GM06990 (cell line): ENCODE data around the gene VIPR1.

Experiments
- DNase-seq: peaks from one replicate; pipeline ENCODE4 v3.0.0-alpha.2; 2011; ENCODE audit not compliant: insufficient read length; ENCODE audit errors: extremely low read depth
- H3K27me3 ChIP-seq: replicated peaks from 2 replicates; pipeline ENCODE4 v1.6.0; 2011; ENCODE audit warnings: low read length; ENCODE audit not compliant: control insufficient read depth, insufficient read depth
- H3K36me3 ChIP-seq: 2 replicates; pipeline ENCODE4 v1.5.1; 2011; ENCODE audit warnings: low read length; ENCODE audit not compliant: control insufficient read depth, insufficient read depth
- H3K4me3 ChIP-seq: replicated peaks from 2 replicates; pipeline ENCODE4 v1.5.1; 2011; ENCODE audit warnings: low read depth, mild to moderate bottlenecking, control low read depth, low read length
- CTCF ChIP-seq: IDR thresholded peaks from 2 replicates; pipeline ENCODE4 v1.5.1; 2011; ENCODE audit warnings: low read length, control low read depth, mild to moderate bottlenecking, inconsistent platforms; ENCODE audit not compliant: insufficient read depth, poor library complexity, severe bottlenecking

VIPR1 gene

DNA sequence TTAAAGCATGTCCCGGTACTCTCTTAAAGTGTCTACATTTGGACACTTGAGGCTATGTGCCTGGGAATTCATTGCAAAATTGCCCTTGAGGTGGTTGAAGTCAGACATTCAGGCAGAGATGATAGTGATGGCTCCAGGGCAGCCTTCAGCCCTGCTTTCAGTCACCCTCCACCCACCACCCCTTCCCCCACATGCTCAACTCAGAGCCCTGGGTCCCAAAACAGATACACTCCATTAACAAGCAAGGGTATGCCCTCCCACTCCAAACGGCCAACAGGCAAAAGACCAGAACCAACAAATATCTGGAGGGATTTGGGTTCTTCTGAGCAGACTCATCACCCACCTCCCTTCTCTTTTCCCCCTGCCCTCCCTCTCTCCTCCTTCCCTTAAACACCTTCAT, 29.9 kb upstream of the VIPR1 start:
- no peaks in the 10 kb centered on the region for H3K36me3 ChIP-seq
- no peaks in the 10 kb centered on the region; the same call in 1 of the 2 replicates for H3K27me3 ChIP-seq
- no peak for DNase-seq
- H3K4me3 ChIP-seq, result no peak overlapping the region
- no peak for TF ChIP-seq CTCF

- H3K27me3 ChIP-seq, result no peaks in the 10 kb centered on the region; the same call in 1 of the 2 replicates
- H3K4me3 ChIP-seq, result no peak overlapping the region
- DNase-seq, result no peak
- H3K36me3 ChIP-seq, result no peaks in the 10 kb centered on the region
- TF ChIP-seq CTCF, result no peak
Measured at GRCh38 chr3:42473083-42473932, 29.1 kb upstream of the VIPR1 start.

DNA sequence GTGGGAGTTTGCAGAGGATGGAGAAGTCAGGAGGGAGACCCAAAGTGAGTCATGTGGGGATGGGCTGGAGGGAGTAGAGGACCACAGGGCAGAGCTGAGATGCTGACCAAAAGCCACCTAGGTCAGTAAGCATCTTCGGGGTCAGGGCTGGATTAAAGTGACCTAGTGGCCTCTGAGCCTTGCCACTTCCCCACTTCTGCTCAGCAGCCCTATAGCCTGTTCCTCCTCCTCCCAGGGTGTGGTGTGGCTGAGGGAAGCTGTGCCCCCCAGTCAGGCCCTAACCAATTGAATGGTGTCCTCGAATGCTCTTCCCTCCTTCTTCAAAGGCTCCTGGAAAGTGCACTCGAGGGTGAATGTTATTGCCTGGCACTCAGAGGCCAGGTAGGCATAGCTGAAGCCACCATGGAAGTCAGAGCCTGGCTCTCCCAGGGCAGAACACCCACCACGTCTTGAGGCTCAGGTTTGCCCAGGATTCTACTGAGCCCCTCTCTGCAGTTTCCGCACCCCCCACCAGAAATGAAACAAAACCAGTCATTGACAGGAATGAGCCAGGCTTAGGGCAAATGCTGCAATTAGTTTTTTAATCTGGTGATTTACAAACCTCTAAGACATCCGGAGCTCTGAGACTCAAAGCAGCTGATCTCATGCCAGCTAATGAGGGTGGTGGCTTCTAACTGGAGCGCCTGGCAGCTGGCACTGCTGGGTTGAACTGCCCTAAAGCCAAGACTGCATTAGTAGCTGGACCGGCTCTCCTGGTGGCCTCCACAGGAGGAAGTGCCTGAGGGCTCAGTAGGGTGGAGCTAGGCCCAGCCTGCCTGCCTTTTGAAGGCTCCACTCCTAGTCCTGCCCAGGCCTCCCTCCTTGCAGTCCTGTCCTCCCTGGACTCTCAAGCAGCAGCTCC, 26.0 kb upstream of the VIPR1 start:
- Histone ChIP-seq H3K27me3 (no peaks in the 10 kb centered on the region; the same call in 1 of the 2 replicates), H3K4me3 (no peak overlapping the region), H3K36me3 (no peaks in the 10 kb centered on the region)
- no peak for TF ChIP-seq CTCF
- no peak for DNase-seq

DNA sequence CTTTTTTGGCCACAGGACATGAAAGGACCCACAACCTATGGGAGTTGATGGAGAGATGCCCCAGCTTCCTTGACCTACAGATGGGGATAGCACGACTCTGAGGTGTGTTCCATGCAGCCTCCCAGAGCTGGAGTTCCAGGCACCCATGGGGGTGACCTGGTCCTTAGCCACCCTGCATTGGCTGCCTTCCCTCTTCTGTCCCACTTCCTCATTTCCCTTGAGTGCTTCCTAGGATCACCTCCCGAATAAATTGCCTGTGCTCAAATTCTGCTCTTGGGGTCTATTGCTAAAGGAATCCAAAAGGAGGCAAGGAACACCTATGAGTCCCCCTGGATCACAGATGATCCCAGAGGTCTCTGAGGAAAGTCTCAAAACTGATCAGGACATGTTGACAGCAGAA, 24.7 kb upstream of the VIPR1 start:
- no peak for TF ChIP-seq CTCF
- no peak for DNase-seq
- Histone ChIP-seq H3K4me3 (no peak overlapping the region), H3K27me3 (no peaks in the 10 kb centered on the region; the same call in 1 of the 2 replicates), H3K36me3 (no peaks in the 10 kb centered on the region)

DNA sequence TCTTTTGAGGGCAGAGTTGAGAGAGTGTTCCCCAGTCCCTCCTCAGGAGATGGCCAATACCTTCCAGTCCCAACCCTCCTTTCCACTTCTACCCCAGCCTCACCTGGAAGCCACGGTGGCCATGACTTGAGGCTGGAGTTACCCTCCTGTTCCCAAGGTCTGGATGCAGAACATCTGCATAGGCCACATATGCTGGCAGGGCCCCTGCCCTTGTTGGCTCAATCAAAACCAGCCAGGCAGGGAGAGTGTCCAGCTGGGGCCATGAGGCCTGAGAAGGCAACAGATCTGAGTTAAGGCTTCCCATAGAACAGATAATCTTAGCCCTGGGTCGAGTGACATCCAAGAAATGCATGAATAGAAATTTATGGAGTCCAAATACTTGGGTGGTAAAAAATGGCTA, 23.6 kb upstream of the VIPR1 start:
- TF ChIP-seq CTCF, result no peak
- no peaks in the 10 kb centered on the region for H3K36me3 ChIP-seq
- H3K27me3 ChIP-seq, result no peaks in the 10 kb centered on the region
- no peak overlapping the region for H3K4me3 ChIP-seq
- DNase-seq, result no peak
